HepG2 (cell line): ENCODE results near the gene DCST2. TPM values are rescaled to one million over a fixed set of nuclear protein-coding genes. Genes with fewer than 3 reads are reported as not detected.

Experiments used
- ARNTL ChIP-seq: sonication (generic); formaldehyde crosslinking; IDR thresholded peaks from 2 replicates; pipeline ENCODE4 v1.4.0; 2020; ENCODE audit warnings: mild to moderate bottlenecking, missing genetic modification reagents
- HNF4G ChIP-seq, 2 experiments: sonication (generic) in 1 of 2; formaldehyde crosslinking in 1 of 2; IDR thresholded peaks; 2 replicates each; pipeline versions ENCODE4 v1.4.0 to v1.6.1; 2011 to 2020; ENCODE audit warnings: borderline replicate concordance in 2 of 2, low read depth in 2 of 2, mild to moderate bottlenecking in 2 of 2, low read length in 1 of 2, missing genetic modification reagents in 1 of 2, moderate library complexity in 1 of 2
- KDM2A ChIP-seq: sonication (generic); formaldehyde crosslinking; IDR thresholded peaks from 2 replicates; pipeline ENCODE4 v1.4.0; 2020; ENCODE audit warnings: low read depth, missing genetic modification reagents, borderline replicate concordance
- KLF16 ChIP-seq, 2 experiments: sonication (generic) in 1 of 2; formaldehyde crosslinking in 1 of 2; IDR thresholded peaks; 2 replicates each; pipeline versions ENCODE4 v1.6.1 to v1.8.0; 2016 to 2023; ENCODE audit warnings: missing genetic modification reagents in 2 of 2, missing compliant biosample characterization in 1 of 2
- NONO ChIP-seq, 2 experiments: fragments of 450-650 bp in 1 of 2; sonication (generic) in 1 of 2; formaldehyde crosslinking in 1 of 2; IDR thresholded peaks in 1 of 2; conservative IDR thresholded peaks in 1 of 2; 2 replicates each; pipeline versions ENCODE4 v1.6.1 to v1.8.0; 2017 to 2022; ENCODE audit warnings: mild to moderate bottlenecking in 1 of 2, missing genetic modification reagents in 1 of 2, moderate library complexity in 1 of 2
- PCBP1 ChIP-seq: fragments of 200-400 bp; formaldehyde crosslinking; IDR thresholded peaks from 2 replicates; pipeline ENCODE4 v1.6.1; 2017; ENCODE audit warnings: mild to moderate bottlenecking, low read depth, low read length, borderline replicate concordance
- POLR2AphosphoS5 ChIP-seq: IDR thresholded peaks from 2 replicates; pipeline ENCODE4 v1.6.1; 2012; ENCODE audit warnings: low read depth, low read length
- SNAPC5 ChIP-seq: sonication (generic); formaldehyde crosslinking; IDR thresholded peaks from 2 replicates; pipeline ENCODE4 v1.8.1; 2023; ENCODE audit warnings: mild to moderate bottlenecking, missing genetic modification reagents, borderline replicate concordance
- SYNCRIP ChIP-seq: fragments of 200-400 bp; formaldehyde crosslinking; IDR thresholded peaks from 2 replicates; pipeline ENCODE4 v1.6.1; 2018; ENCODE audit warnings: mild to moderate bottlenecking, low read depth, low read length; ENCODE audit not compliant: insufficient read depth
- ZBTB33 ChIP-seq: sonication (generic); formaldehyde crosslinking; IDR thresholded peaks from 2 replicates; pipeline ENCODE4 v1.4.0; 2020; ENCODE audit warnings: missing genetic modification reagents
- ZNF292 ChIP-seq: sonication (generic); formaldehyde crosslinking; IDR thresholded peaks from 2 replicates; pipeline ENCODE4 v1.8.1; 2022; ENCODE audit warnings: mild to moderate bottlenecking, low read depth, missing genetic modification reagents, borderline replicate concordance
- ZNF468 ChIP-seq: sonication (generic); formaldehyde crosslinking; IDR thresholded peaks from 2 replicates; pipeline ENCODE4 v1.8.0; 2022; ENCODE audit warnings: mild to moderate bottlenecking, moderate library complexity, missing genetic modification reagents
- ZNF609 ChIP-seq: sonication (generic); formaldehyde crosslinking; IDR thresholded peaks from 2 replicates; pipeline ENCODE4 v1.4.0; 2020; ENCODE audit warnings: mild to moderate bottlenecking, missing genetic modification reagents, borderline replicate concordance
- polyA plus RNA-seq, 8 experiments: library from polyadenylated mRNA; depleted of rRNA in 3 of 8; stranded (reverse) in 7 of 8; unstranded in 1 of 8; fragments of >200 nt; fragmentation: Illumina TruSeq in 4 of 8; extraction: Trizol in 4 of 8; gene quantifications; 2 replicates each; pipeline versions ENCODE4 v1.2.1 to v1.2.3, GENCODE V29; 2011 to 2016; ENCODE audit warnings: low read depth in 4 of 8, missing spikeins in 1 of 8, mixed read lengths in 1 of 8; ENCODE audit not compliant: insufficient read depth in 1 of 8
- total RNA-seq, 5 experiments: library from RNA; depleted of rRNA; stranded (reverse); fragments of >200 nt; fragmentation: Illumina TruSeq; extraction: Trizol; gene quantifications; 2 replicates each; pipeline ENCODE4 v1.2.3, GENCODE V29; 2016; ENCODE audit warnings: low read depth in 1 of 5
- TF ChIP-seq, protein P1 (sequence below): sonication (generic); formaldehyde crosslinking; IDR thresholded peaks from 2 replicates; pipeline ENCODE4 v1.8.1; 2022; ENCODE audit warnings: low read depth, mild to moderate bottlenecking, missing genetic modification reagents
- TF ChIP-seq, protein P2 (sequence below): sonication (generic); formaldehyde crosslinking; IDR thresholded peaks from 2 replicates; pipeline ENCODE4 v1.4.0; 2020; ENCODE audit warnings: missing genetic modification reagents; ENCODE audit errors: not compliant biosample characterization

The DCST2 gene
- total and polyA plus RNA-seq, 2 of the 13 experiments (the other 11 are each of a cell fraction or from before 2014, with no cell fraction given), result 0.74 TPM; not detected in 1

- TF ChIP-seq, protein P1, sequence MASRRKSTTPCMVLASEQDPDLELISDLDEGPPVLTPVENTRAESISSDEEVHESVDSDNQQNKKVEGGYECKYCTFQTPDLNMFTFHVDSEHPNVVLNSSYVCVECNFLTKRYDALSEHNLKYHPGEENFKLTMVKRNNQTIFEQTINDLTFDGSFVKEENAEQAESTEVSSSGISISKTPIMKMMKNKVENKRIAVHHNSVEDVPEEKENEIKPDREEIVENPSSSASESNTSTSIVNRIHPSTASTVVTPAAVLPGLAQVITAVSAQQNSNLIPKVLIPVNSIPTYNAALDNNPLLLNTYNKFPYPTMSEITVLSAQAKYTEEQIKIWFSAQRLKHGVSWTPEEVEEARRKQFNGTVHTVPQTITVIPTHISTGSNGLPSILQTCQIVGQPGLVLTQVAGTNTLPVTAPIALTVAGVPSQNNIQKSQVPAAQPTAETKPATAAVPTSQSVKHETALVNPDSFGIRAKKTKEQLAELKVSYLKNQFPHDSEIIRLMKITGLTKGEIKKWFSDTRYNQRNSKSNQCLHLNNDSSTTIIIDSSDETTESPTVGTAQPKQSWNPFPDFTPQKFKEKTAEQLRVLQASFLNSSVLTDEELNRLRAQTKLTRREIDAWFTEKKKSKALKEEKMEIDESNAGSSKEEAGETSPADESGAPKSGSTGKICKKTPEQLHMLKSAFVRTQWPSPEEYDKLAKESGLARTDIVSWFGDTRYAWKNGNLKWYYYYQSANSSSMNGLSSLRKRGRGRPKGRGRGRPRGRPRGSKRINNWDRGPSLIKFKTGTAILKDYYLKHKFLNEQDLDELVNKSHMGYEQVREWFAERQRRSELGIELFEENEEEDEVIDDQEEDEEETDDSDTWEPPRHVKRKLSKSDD (CRISPR knock-in tag), result no peak
- peak; percentile 69 for TF ChIP-seq POLR2AphosphoS5
- TF ChIP-seq NONO (IDR thresholded peaks at IDR 0.05), result no peak
- peak; percentile 17; the same call in 1 of the 2 replicates for TF ChIP-seq NONO (CRISPR knock-in tag; conservative IDR thresholded peaks at IDR 0.05)
- TF ChIP-seq PCBP1, result no peak
- TF ChIP-seq SYNCRIP, result no peak
- TF ChIP-seq KDM2A, result peak; percentile 67; the same call in 1 of the 2 replicates
- no peak for TF ChIP-seq ZNF292
- no peak for TF ChIP-seq ZNF468 (CRISPR knock-in tag)
- no peak for TF ChIP-seq ZBTB33 (CRISPR knock-in tag)
- peak; percentile 59; the same call in 1 of the 2 replicates for TF ChIP-seq ZNF609 (CRISPR knock-in tag)
- TF ChIP-seq, protein P2, sequence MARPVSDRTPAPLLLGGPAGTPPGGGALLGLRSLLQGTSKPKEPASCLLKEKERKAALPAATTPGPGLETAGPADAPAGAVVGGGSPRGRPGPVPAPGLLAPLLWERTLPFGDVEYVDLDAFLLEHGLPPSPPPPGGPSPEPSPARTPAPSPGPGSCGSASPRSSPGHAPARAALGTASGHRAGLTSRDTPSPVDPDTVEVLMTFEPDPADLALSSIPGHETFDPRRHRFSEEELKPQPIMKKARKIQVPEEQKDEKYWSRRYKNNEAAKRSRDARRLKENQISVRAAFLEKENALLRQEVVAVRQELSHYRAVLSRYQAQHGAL (CRISPR knock-in tag), result no peak
- TF ChIP-seq HNF4G (IDR thresholded peaks at IDR 0.05; ENCODE audit: borderline replicate concordance, low read depth, low read length), result peak; percentile 36; the same call in 1 of the 2 replicates
- no peak for TF ChIP-seq HNF4G (CRISPR knock-in tag; IDR thresholded peaks at IDR 0.05; ENCODE audit: borderline replicate concordance, low read depth)
- peak in 1 of 2 experiments; percentile 48; a peak in 1 of 4 replicates for TF ChIP-seq KLF16 (CRISPR knock-in tag; IDR thresholded peaks at IDR 0.05)
- no peak for TF ChIP-seq ARNTL (CRISPR knock-in tag)
- TF ChIP-seq SNAPC5 (CRISPR knock-in tag), result no peak
Observed at GRCh38 chr1:154972517-154973343, 60.9 kb downstream of the DCST2 start (continued).
